DMS153 treated with DMSO at 0.1 percent for 48 hours (cell line): ENCODE data around the gene RTF2.

Experiments
- DNase-seq: peaks from one replicate; lab custom pipeline; 2025; ENCODE audit not compliant: unreplicated experiment; lab: John Stamatoyannopoulos, UW

RTF2 gene, protein sequence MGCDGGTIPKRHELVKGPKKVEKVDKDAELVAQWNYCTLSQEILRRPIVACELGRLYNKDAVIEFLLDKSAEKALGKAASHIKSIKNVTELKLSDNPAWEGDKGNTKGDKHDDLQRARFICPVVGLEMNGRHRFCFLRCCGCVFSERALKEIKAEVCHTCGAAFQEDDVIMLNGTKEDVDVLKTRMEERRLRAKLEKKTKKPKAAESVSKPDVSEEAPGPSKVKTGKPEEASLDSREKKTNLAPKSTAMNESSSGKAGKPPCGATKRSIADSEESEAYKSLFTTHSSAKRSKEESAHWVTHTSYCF

DNA sequence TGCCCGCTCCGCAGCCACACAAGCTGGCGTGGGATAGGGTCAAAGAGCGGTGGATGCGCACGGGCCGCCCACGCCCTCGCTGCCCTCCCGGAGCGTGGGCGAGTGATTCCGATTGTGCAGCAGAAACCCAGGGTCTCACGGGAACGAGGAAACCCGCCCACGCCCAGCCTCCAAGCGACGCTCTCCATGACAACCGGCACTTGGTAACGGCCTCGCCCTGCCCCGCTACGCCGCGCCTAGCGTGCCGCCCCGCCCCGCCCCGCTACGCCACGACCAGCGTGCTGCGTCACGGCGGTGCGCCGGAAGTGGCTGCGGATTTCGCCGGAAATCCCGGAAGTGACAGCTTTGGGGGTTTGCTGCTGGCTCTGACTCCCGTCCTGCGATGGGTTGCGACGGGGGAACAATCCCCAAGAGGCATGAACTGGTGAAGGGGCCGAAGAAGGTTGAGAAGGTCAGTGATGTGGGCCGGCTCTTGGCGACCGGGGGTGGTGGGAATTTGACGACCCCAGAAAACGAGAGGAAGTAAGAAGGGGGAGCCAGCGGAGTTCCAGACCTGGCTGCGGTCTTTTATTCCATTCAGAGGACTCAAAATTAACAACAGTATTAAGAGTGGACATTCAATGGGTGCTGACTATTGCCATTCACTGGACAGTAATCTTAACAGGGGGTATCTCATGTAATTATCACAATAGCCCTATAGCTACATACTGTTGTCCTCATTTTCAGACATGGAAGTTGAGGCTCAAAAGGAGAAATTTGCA lies at the start of gene RTF2:
RTF2 (plus strand) TSS at position 312 of the 761 bp plus-strand sequence; CDS start at position 383, 71 bp downstream.
- DNase-seq = peak; percentile 79

DNA sequence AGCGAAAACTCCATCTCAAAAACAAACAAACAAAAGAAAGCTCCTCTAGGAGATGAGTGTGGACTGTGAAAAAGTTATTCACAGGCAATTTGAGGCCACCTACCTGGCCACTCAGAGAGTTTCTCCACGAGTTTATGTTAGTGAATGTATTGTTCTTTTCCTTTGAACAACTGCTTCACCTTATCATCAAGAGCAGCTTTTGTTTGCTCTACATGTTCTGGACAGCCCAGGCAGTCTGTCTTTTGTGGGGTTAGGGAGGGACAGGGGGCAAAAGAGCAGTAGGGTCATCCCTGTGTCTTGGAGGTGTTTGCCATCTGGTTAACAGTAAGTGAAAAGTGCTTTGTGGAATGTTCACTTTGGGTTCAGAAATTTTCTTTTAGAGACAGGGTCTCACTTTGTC lies 48.4 kb upstream of the RTF2 start:
- DNase-seq = no peak

DNA sequence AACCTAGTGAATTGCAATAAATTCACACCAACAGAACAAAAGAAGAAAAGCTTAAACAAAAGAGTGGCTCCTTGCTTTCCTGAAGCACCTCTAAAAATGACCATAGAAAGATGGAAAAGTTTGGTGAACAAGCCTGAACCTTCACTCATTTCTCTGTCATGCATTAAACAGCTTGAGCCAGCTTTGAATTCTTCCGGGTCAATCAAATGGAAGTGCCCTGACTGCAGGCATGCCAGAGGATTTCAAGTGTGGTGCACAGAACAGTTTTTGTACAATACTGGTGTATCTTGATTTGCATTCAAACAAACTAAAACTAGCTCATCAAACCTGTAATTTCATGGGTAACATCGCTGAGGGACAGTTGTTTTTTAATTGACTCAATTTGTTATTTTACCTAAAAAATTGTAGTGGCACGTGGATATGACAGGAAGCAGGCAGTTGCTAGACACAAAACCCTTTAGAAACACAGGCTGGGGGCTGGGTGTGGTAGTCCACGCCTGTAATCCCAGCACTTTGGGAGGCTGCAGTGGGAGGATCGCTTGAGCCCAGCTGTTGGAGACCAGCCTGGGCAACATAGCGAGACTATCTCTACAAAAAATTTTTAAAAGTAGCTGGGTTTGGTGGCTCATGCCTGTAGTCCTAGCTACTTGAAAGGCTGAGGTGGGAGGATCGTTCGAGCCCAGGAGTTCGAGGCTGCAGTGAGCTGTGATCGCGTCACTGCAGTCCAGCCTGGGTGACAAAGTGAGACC lies 47.3 kb upstream of the RTF2 start:
- no peak for DNase-seq

DNA sequence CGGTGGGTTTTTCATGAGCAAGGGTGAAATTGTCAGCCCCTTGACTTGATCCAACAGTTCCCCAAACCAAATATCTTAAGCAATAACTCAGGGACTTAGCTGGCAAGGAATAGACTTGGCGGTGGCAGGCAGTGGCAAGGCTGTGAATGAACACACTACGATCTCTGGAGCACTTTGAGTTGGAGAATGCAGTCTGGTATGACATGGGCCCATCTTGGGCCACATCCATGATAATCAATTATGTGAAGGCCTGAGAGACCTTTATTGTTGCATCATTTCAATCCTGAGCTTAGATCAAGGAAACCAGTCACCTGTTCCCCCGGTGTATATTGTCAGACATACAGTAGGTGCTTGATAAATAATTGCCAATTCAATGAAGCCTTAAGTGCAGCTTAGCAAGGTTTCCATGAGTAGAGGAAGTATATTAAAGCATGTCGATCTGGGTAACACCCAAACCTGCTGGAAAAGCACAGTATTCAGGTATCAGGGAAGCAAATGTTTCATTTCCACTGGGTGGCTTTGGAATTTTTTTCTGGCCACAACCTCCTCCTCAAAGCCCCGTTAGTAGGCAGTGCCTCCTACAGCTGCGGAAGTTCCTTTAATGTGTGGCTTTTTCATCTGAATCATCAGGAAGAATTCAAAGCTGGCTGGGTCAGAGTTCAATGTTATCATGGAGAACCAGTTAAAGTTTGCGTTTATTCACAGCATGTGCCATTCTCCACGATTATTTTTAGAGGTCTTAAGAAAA lies 46.2 kb upstream of the RTF2 start:
- DNase-seq = no peak

DNA sequence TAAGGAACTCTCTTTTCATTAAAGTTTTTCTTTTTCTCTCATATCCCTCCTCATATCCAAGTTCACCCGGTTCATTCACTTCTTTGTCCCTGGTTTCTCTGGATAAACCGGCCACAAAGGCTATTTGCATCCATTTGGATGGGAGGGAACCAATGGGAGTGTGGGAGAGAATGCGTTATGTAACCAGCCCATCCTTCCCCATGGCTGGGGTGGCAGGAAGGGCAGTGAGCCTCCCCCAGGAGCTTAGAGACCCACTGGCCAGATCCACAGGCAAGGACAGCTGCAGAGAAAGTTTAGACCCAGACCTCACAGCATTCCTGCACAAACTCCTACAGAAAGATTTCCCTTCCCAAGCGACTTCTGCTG lies 45.6 kb upstream of the RTF2 start:
- DNase-seq = no peak

DNA sequence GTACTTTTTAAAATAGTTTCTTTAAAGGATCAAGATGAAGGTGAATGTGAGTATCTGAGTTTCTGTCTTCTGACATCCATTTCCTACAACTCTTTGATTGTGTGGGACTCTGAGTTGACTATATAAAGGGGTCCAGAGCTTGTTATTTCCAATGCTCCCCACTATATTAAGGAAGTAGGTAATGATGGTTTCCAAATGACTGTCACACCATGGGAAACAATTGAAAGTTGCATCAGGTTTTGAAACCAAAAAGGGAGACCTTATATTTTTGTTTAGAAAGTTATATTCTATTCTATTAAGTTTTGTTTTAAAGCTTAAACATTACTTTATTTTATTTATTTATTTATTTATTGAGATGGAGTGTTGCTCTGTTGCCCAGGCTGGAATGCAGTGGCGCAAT lies 45.2 kb upstream of the RTF2 start:
- DNase-seq = no peak

DNA sequence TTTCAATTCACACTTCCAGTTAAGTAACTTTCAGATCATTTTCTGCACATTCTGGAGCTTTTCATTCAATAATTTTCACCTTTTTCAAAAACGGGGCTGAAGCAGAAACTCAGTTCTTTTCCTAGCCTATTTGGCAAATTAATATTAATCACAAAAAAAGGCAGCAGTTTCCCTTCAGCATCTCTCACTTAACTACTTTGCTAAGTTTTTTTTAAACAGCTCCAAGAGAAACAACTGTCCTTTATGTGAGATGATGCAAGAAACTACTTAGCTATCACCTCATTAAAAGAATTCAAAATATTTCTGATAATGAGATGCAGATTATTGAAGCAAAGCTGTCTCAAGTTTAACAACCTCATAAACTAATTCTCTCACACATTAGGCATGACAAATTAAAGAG lies 44.5 kb upstream of the RTF2 start:
- no peak for DNase-seq

DNA sequence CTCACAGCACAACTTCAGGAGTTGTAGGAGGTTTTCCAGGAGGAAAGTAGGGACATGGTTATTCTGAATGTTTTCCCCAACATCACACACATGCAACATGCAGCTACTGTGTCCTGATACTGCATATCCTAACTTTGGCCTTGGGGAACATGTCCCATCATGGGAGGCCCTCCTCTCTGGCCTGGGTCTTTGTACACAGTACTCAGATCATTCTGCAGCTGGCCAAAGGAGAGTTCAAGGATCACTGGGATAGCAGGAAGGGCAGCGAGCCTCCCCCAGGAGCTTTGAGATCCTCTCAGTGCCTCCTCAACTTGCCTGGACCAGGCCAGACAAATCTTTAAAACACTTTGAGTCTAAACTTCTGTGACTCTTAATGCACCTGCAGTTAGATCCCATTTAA lies 43.5 kb upstream of the RTF2 start:
- no peak for DNase-seq

DNA sequence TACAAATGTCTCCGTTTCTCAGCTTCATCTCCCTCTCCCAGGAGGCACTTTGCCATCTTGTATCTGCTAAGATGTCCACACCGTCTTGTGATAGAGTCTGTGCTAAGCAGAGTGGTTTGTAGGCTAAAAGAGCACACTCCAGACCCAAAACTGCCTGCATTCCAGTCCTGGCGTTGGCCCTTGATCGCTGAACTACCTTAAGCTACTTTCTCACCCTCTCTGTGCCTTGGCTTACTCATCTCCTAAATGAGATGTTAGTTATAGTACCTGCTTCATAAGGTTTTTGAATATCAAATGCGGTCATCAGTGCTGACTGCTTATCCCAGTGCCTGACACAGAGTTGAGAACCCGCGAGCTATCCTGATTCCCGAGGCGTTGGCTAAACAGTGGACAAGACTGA lies 42.4 kb upstream of the RTF2 start:
- no peak for DNase-seq

DNA sequence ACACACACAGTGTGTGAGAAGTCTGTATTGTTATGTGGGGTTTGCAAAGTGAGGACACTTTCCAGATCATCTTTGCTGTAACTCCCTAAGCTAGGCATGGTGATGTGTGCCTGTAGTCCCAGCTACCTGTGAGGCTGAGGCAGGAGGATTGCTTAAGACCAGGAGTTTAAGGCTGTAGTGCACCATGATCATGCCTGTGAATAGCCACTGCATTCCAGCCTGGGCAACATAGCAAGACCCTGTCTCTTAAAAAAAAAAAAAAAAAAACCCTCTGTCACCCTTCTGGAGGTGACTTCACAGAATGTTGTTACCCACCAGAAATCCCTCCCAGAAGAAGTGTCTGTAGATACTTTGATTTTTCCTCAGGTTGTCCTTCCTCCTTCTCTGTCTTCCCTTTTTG lies 41.5 kb upstream of the RTF2 start:
- DNase-seq = no peak

DNA sequence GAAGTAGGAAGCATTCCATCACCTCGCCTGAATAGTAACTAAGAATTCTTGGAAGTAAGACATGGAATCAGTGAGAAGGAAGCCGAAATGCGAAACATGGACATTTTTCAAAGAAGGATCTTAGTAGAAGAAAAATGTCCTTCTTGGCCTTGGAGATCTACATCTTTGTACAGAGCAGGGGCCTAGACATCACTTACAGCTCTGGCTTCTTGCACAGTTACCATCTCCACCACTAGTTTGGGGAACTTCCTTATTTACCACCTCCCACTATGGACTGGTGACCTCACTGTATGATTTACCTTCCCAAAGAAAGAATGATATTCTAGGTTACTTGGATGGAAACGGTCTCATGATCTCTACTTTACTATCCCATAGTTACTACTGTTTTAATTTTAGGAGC lies 40.6 kb upstream of the RTF2 start:
- DNase-seq = no peak

DNA sequence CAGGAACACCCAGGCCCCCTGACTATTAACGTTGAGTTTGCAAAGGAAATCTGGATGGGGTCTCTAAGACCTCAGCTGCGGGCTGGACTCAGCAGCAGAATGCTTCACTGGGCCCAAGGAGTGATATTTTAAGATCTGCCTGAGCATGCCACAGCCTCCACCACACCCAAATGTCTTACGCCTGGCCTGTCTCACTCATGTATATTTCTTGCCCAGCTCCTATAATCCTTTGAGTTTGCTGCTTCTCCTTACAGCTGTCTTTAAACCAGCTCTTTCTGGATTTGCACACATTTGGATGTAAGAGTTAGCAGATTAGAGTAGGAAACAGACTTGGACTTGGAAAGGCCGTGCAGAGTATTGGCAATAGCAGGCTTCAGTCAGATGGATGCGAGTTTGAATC lies 40.0 kb upstream of the RTF2 start:
- no peak for DNase-seq

DNA sequence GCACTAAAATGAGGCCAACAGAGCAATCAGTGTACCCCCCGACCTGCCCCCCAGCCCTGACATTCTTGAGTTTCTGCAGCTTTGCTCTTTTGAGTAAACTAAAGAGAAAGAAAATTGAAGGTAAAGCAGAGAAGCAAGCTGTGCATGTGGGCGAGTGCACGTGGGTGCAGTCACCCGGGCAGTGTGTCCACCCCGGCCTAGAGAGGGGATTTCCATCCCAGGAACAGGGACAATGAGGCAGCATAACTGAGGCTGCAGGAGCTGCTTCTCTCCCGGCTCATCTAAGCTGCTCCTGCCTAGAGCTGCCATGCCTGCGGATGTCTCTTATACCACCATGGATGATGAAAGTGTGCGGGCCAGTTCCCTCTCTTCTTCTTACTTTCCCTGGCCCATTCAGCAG lies 39.5 kb upstream of the RTF2 start:
- no peak for DNase-seq

DNA sequence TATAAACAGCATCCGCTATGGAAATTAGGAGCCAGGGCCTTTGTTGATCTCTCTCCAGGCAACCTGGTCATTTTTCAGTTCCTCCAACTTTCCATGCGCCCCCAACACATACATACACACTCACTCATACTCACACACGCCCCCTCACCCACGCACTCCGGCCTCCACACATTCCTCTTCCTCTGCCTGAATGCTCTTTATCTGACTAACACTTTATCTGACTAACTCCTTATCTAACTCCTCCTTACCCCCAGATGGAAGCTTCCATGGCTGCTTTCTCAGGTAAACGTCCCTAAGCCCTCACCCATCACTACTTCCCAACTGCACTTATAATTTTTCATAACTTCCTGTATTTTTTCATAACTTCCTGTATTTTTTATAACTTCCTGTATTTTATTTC lies 38.9 kb upstream of the RTF2 start:
- DNase-seq = no peak

DNA sequence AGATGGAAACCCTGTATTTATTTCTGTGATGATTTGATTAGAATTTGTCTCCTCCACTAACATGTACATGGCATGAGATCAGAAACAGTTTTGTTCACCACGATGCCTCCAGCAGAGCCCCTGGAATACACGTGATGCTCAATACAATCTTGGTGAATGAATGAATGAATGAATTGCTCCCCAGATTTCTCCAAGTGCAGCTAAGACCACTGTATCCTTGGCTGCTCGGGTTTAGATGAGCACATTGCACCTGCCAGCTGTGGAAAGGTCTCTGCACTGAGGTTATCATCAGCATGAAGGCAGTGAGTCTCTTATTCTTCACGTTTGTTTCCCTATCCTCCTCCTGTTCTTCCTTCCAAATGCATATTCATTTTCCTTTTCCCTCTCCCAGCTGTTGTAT lies 38.5 kb upstream of the RTF2 start:
- no peak for DNase-seq

DNA sequence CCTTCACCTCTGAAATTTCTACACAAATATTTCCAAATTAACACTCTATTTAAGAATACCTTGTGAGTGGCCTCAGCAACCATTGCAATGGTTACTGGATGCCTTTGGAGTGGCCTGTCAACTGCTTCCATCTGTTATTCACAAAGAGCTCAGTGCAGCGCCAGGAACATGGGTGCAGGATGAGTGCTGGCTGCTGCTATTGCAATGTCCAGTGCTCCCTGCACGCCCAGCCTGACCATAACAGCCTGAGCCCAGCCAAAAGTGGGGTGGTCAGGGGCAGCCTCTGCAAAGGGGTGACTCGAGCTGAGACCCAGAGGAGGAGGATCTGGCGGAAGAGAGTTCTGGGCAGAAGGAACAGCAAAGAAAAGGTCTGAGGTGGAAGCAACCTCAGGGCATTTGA lies 38.0 kb upstream of the RTF2 start:
- no peak for DNase-seq

DNA sequence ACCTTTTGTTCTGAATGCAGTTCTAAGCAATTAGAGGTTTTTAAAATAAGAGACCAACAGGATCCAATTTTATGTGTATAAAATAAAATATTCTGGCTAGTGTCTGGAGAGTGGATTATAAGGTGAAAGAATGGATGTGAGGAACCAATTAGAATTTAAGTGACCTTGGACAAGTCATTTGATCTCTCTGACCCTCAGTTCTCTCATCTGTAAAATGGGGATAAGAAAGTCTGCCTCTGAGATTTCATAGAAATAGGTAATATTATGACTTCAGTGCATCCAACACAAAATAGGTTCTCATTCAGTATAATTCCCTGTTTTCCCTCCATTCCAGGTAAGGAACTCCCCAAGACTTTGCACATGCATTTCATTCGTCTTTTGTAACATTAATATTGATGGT lies 37.5 kb upstream of the RTF2 start:
- DNase-seq = no peak

DNA sequence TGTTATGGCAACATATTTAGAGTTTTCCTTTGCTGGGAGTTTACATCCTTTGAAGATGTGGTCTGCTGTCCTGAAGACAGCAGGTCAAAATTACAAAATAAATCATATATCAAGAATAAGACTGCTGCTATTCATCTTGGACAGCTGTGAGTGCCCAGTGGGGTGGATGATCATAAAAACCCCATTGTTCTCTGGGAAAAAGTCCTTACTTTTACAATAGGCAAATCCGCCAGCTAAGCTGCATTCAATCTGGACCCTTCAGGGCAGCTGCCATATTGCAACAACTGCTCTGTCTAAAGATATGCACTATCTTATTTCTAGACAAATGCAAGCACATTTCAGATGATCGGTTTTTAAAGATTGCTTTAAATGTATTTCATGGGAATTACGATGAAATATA lies 37.0 kb upstream of the RTF2 start:
- no peak for DNase-seq

DNA sequence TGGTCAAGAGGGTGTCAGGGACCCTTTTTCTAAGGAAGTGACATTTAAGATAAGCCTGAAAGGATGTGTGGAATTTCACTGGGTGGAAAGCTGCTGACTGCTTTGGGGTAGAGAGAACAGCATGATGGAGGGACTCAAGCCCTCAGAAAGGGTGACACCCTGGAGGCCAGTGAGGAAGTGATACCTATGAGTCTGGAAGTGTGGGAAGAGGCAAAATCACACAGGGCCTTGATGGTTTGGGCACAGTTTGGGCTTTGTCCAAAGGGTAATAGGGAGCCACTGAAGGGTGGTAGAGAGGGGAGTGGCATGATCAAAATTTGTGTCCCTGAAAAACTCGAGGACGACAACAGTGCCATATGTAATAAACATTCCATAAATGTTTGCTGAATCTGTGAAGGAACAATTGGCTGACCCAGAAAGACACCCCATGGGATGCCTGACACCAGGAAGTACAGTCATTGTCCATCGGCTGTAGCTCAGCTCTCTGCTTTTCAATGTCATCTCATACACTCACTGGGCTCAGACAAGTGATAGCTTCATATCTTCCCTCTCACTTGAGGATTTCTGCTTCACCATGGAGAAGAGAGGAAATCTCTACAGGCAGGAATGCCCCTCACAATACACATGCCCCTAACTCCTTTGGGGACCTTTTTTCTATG lies 35.1 kb upstream of the RTF2 start:
- DNase-seq = no peak

DNA sequence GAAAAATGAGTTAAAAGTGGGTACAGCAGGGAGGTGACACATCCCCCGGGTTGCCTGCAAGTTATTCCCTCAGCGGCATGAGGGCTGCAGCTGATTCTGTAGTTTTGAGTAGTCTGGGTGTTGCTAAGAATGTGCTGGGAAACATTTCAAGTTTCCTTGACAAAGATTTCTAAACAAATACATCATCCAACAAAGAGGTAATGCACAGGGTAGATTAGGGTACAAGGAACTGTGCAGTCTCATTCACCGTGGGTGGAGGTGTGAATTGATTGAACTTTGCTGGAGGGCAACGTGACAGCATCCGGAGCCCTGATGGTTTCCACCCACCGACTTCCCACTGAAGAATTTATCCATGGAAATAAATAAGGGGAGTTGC lies 34.6 kb upstream of the RTF2 start:
- no peak for DNase-seq
